EL (cell line): ENCODE results near the gene OR2T6.
"Not testable (repeated sequence)": the region's sequence is repeated elsewhere in the genome, so short reads cannot be mapped to it uniquely, and the experiment has no call there.

Experiments
- DNase-seq: peaks from one replicate; pipeline ENCODE4 v3.0.0-alpha.2; 2016

Gene OR2T6, protein sequence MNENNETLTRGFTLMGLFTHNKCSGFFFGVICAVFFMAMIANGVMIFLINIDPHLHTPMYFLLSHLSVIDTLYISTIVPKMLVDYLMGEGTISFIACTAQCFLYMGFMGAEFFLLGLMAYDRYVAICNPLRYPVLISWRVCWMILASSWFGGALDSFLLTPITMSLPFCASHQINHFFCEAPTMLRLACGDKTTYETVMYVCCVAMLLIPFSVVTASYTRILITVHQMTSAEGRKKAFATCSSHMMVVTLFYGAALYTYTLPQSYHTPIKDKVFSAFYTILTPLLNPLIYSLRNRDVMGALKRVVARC

DNA sequence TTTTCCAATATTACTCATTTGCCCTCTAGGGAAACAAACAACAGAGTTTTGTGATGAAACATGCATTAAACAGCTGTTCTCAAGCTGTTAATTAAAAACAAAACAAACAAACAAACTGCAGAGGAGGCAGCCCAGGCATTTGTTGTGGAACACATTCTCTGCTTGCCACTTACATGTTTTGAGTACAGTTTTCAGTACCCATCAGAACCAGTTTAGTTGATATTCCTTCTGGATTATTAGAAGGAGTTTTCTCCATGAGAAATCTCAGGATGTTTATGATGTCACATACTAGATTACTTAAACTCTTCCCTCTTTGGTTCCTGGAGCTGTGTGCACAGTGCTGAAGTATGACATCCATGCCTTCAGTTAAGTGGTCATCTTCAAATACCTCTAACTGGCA is at the start of gene OR2T6:
OR2T6 (plus strand) TSS at position 301 of the 400 bp plus-strand sequence. CDS start 11,863 bp downstream, outside the sequence.
- DNase-seq: no peak

- no peak for DNase-seq
These were observed 32.1 kb upstream of the OR2T6 start for GRCh38 chr1:248343451-248343850.

GRCh38 chr1:248348475-248348874 is 27.1 kb upstream of the OR2T6 start, which contains the start of gene OR14C36:
OR14C36 (plus strand) TSS chr1:248348775; CDS start chr1:248348775, 0 bp downstream.
- DNase-seq: no peak

GRCh38 chr1:248359415-248359814 is 16.1 kb upstream of the OR2T6 start:
- DNase-seq: no peak

DNA sequence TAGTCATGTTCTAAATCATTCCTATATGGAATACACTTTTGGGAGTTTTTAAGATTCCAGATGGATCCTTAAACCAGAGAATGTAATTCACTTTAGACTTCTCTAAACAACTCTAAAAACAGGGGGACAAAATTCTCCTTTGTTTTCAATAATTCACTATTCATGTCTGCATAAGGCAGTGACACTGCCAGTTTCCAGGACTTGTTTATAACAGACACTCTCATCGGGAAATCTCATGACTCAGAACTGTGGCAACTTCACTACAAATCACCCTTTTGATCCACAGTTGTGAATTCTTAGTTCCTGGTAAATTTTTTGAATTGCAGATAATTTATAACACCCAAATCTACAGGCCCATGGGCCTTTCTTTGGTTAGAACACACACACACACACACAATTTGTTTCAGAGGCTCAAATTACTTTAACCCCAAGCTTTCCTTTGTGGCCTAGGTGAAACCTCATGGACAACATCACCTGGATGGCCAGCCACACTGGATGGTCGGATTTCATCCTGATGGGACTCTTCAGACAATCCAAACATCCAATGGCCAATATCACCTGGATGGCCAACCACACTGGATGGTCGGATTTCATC is 14.3 kb upstream of the OR2T6 start, which contains the start of gene OR2T4:
OR2T4 (plus strand) TSS at position 545 of the 595 bp plus-strand sequence; CDS start at position 545, 0 bp downstream.
- no peak for DNase-seq

GRCh38 chr1:248366609-248367008 is 8.9 kb upstream of the OR2T6 start:
- no peak for DNase-seq

GRCh38 chr1:248372394-248372793 is 3.2 kb upstream of the OR2T6 start:
- DNase-seq: no peak

DNA sequence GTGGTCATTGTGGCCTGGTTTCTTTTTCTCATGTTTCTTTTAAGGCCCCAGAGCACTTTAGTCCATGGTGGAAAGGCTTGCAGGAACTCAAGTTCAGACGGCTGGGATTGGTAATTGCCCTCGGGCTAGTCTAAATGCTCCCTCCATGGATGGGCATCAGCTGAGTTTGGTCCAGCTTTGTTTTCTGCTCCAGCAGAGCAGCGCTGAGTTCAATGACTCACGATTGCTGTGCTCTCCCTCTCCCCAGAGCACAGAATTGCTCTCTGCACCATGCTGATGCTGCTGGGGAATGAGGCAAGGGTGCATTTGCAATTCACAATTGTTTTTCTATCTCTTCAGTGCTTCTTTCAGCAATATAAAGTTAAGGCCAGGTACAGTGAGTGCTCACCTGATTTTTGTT is 1.8 kb upstream of the OR2T6 start:
- DNase-seq: no peak

DNA sequence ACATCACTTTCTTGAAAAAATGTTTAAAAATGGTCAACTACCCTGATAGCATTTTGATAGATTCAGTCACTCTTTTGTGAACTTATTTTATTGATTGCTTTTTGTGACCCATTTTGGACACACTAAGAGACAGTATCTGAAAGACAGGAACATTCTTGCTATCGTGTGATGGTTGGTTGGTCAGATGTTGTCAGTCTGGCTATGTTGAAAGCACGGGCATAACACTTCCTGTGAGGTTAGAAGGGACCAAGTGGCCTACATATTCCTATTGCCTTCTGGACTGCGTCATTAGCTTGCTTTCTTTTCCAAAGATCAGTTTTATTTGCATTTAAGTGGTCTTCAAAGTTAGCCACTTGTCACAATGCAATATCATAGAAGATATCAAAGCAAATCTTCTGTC is 1.4 kb downstream of the OR2T6 start:
- no peak for DNase-seq

- no peak for DNase-seq
These were observed 5.3 kb downstream of the OR2T6 start for GRCh38 chr1:248380854-248381253.

DNA sequence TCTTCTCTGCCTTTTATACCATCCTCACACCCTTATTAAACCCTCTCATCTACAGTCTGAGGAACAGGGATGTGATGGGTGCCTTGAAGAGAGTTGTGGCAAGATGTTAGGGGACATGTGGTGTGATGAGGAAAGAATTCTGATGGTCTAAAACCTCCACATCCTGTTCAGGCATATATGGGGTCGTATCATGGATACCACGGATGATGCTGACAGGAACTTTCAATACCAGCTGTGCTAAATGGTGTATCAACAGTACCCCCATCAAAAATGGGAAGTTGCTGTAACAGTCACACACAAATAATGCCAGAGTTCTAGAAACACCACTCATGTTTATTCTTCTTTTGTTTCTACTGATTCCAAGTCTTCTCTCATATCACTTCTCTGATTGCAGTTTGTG is 12.9 kb downstream of the OR2T6 start:
- DNase-seq: no peak

DNA sequence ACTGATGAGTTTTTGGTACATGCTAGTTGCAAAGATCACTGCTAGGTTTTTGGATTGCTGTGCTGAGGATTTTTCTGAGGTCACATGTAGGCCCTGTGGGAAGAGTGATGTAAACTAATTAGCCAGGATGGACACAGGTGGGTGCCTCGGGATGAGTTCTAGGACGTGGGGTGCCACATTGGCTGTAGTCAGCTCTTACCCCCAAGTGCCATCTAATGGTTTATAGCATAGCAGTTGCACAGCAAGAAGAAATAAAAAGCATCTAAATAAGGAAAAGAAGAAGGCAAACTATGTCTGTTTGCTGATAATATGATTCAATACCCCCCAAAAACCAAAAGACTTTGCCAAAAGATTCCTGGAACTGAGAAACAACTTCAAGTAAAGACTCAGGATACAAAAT is 17.5 kb downstream of the OR2T6 start:
- no peak for DNase-seq

DNA sequence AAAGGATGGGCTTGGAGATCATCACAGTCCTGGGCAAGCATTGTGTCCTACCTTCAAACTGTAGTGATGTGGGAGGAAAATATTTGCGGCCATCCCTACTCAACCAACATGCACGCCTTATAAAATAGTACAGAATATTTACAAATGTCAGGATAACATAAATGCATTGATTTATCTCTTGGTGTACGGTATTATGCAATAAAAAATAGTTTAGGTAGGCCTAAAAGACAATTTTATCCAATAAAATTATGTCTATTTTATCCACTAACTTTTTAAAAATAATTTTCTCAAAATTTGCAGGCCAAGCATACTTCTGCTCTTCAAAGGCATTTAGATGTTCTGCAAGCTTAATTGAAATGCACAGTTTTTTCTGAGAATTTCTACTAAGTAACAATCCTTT is 27.2 kb downstream of the OR2T6 start, which contains the start of gene OR2T1:
OR2T1 (plus strand) TSS at position 301 of the 400 bp plus-strand sequence. CDS start 3,100 bp downstream, outside the sequence.
- DNase-seq: no peak

DNA sequence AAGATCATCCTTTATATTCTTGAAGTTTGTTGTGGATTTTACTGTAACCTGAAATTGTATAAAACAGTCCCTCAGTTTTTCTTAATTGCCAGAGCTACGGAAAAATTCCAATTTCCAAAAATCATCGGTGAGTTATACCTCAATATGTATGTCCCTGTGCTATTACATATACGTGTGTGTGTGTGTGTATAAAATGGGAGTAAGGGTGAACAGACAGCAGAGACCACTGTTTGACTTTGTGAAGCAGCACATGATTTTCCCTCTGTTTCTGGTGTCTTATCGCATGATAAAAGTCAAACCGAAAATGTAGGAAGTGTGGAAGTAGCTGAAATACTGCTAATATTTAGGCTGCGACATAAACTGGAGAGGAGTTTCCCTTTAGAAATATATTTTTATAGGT is 28.5 kb downstream of the OR2T6 start:
- peak; percentile 1 for DNase-seq

DNA sequence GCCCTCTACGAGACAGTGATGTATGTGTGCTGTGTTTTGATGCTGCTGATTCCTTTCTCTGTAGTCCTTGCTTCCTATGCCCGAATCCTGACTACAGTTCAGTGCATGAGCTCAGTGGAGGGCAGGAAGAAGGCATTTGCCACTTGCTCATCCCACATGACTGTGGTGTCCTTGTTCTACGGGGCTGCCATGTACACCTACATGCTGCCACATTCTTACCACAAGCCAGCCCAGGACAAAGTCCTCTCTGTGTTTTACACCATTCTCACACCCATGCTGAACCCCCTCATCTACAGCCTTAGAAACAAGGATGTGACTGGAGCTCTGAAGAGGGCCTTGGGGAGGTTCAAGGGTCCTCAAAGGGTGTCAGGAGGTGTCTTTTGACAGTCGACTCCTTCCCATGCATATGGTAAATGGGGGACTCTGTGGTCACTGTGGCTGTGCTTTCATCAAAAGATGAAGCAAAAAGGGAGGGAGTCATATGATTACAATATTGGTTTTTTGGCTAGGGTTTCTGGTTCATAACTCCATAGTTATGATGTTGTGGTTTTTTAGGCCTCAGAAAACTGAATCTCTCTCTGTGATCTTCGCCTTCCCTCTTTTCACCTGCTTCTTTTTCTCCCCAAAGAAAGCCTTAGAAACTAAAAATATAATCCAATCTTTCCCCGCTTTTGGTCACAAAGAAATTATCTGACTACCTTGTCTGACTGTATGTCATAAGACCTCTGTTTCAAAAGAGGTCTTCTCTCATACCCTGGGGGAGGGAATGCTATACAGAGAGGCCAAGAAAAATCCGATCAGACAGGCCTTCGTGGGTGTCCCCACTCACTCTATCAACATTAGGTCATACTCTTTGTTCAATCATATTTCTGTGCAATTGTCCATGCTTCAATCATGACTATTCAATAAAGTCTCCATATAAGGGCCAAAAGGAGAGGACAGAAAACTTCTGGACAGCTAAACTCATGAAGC is 31.5 kb downstream of the OR2T6 start:
- DNase-seq: no peak

- no peak for DNase-seq
These were observed 40.7 kb downstream of the OR2T6 start for GRCh38 chr1:248416226-248416625.

DNA sequence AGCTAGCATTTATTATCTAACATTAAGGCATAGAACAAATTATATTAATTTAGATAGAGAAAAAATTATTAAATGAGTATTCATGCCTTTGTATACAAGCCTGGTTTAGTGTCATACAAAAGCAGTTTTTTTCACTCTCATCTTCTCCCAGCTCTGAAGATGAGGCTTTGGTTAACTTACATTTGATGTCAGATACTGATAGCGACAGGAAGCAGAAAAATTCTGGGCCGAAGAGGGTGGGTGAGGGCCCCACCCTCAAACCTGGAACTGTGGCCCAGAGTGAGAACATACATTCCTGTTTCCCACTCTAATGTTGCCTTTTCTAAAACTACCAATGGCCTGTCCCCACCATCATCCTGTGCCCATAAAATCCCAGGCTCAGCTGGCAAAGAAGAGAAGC is 42.3 kb downstream of the OR2T6 start:
- DNase-seq: no peak

DNA sequence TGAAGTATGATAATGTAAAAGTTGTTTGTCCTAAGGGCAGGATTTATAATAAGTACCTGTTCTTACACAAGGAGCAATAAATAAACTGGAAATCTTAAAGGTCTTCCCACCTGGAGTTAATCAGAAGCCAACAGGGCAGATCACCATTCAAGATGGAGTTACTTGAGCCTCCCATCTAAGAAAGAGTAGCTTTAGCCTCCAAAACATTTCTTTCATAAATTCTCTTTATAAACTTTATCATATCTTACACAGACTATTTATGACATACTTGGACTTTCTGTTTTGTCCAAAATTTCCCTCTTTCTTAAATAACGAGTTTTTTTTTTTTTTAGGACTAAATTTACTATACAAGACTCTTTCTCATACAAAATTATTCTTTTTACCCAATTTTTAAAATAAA is 45.8 kb downstream of the OR2T6 start:
- DNase-seq: peak; percentile 0

GRCh38 chr1:248427526-248428191 is 52.1 kb downstream of the OR2T6 start:
- not testable (repeated sequence) for DNase-seq

DNA sequence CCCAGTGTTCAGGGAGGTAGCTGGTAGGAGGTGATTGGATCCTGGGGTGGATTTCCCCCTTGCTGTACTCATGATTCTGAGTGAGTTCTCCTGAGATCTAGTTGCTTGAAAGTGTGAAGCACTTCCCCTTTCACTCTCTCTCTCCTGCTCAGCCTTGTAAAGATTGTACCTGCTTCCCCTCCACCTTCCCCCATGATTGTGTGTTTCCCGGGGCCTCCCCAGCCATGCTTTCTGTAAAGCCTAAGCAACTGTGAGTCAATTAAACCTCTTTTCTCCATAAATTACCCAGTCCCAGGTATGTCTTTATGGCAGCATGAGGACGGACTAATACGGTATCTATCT is 52.6 kb downstream of the OR2T6 start:
- not testable (repeated sequence) for DNase-seq

GRCh38 chr1:248431683-248432082 is 56.1 kb downstream of the OR2T6 start:
- not testable (repeated sequence) for DNase-seq

- DNase-seq: not testable (repeated sequence)
These were observed 56.7 kb downstream of the OR2T6 start for GRCh38 chr1:248432201-248432600.
